CMK (cell line): ENCODE data around the gene JUNB.
"Not testable (repeated sequence)": the region's sequence is repeated elsewhere in the genome, so short reads cannot be mapped to it uniquely, and the experiment has no call there.

ENCODE experiments used
- DNase-seq: peaks from one replicate; pipeline ENCODE4 v3.0.0-alpha.2; 2010; ENCODE audit warnings: low read depth

Gene JUNB

GRCh38 chr19:12804051-12804450 lies 12.8 kb downstream of the JUNB start:
- no peak for DNase-seq

- no peak for DNase-seq
Measured at GRCh38 chr19:12806242-12807081, 15.2 kb downstream of the JUNB start, which contains the start of gene RNASEH2A. TSS of gene RNASEH2A (plus strand) at chr19:12806584. CDS start at chr19:12806674, 90 bp downstream.

DNA sequence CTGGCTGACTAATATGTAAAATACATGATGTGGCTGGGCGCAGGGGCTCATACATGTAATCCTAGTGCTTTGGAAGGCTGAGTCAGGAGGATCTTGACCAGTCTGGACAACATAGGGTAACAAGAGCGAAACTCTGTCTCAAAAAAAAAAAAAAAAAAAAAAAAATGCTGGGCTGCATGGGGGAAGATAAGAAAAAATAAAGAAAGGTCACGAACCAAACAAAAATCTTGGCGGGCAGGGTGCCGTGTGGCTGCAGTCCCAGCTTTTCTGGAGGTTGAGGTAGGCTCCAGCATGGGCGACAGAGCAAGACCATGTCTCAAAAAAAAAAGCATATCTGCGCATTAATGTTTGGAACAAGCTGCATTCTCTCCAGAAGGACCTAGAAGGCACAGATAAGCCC lies 23.8 kb downstream of the JUNB start:
- no peak for DNase-seq

DNA sequence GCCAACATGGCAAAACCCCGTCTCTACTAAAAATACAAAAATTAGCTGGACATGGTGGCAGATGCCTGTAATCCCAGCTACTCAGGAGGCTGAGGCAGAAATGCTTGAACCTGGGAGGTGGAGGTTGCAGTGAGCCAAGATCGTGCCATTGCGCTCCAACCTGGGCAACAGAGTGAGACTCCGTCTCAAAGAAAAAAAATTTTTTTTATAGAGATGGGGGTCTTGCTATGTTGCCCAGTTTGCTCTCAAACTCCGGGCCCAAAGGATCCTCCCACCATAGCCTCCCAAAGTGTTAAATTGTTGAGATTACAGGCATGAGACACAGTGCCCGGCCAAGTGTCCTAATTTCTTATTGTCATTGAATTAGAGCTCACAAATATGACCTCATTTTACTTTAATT lies 25.9 kb downstream of the JUNB start:
- DNase-seq = not testable (repeated sequence)

DNA sequence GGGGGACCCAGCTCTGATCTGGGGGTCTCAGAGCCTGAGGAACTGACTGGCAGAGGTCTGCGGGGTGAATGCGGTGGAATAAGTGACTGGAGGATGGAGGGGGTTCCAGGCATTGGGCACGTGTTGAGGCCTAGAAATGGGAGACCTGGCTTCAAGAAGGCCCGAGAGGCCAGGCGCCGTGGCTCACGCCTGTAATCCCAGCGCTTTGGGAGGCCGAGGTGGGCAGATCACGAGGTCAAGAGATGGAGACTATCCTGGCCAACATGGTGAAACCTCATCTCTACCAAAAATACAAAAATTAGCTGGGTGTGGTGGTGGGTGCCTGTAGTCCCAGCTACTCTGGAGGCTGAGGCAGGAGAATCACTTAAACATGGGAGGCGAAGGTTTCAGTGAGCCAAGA lies 26.5 kb downstream of the JUNB start:
- not testable (repeated sequence) for DNase-seq

- no peak for DNase-seq
Measured at GRCh38 chr19:12821761-12822160, 30.5 kb downstream of the JUNB start.

GRCh38 chr19:12825254-12826131 lies 34.2 kb downstream of the JUNB start:
- DNase-seq = no peak

GRCh38 chr19:12828494-12828893 lies 37.2 kb downstream of the JUNB start:
- DNase-seq = no peak

DNA sequence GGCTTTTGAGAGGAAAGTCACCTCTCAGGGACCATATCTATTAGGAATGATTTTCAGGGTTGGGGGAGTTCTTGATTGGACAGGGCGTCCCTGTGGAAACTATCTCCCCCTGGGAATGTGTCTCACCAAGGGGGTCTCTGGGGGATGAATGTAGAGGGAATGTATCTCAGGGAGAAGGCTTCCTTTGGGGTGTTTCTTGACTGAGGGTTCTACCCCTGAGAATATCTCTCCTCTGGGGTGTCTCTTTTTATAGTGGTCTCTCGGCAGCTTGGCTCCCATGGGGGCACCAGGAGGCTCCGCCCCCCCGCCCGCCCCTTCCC lies 42.1 kb downstream of the JUNB start:
- no peak for DNase-seq

DNA sequence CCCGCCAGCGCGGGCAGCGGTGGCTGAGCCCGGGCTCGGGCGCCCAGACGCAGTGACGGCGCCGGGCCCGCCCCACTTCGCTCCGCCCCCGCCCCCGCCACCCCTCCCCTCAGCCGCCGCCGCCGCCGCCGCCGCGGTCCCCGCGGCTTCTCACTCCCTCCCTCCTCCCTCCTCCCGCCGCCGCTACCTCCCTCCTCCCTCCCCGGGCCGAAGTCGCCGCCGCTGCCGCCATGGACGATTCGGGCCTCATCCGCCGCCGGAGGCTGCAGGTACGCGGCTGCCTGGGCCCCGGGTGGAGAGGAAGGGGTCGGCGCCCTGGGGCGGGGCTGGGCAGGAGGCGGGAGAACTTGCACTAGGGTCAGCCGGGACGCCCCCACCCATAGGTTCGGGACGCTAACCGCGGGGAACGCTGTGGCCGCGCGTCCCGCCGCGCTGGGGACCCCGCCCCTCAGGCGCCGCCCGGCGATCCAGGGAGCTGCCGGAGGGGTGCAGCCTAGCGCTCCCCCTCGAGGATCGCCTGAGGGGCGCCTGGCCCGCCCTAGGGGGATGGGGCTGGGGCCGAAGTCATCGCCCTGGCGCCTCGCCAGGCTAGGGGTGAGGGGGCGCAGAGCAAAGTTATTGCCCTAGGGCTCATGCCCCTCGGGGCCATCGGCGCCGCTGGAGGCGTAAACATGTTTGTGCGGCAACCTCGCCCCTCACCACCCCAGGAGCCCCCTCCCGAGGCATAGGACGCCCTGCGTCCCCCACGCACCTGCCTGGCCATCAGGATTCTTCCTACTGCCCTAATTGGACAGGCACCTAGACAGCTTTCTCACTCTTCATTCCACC lies 42.7 kb downstream of the JUNB start:
- DNase-seq = no peak

DNA sequence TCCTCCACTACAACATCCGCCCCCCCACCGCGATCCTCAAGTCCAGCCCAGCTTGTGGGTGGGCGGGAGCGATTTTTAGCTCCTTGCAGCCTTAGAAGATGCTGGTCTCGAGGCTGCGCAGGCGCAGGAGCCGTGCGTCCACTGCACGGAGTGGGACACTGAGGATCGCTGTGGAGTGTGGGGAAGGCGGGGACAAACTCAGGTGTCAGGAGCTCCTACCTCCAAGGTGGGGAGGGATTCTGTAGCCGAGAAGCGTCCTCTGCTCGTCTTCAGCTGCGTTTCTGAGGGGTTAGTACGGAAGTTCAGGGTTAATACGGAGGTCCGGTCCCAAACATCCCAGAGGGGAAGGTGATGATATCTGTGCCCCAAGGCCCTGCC lies 43.3 kb downstream of the JUNB start, which contains the start of gene RTBDN:
Gene RTBDN, minus strand, starts transcription at position 14 of the 378 bp plus-strand sequence. CDS start 4,600 bp downstream, outside the sequence.
- no peak for DNase-seq

- no peak for DNase-seq
Measured at GRCh38 chr19:12834976-12835757, 43.9 kb downstream of the JUNB start.

DNA sequence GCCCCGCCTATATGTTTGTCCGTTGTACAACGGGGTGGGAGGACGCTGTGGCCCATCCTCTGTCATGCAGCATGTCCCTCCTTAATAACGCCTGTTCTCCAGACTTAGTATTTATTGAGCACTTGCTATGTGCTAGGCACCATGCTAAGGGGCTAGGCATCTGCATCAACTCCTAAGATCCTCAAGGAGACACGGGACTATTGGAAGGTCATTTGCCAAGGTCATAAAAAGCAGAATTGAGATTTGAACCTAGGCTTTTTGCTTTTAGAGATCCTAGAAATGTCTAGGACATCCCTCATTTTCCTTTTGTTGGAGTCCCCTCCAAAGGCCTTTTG lies 45.2 kb downstream of the JUNB start:
- DNase-seq = no peak

GRCh38 chr19:12837225-12837624 lies 45.9 kb downstream of the JUNB start:
- no peak for DNase-seq

DNA sequence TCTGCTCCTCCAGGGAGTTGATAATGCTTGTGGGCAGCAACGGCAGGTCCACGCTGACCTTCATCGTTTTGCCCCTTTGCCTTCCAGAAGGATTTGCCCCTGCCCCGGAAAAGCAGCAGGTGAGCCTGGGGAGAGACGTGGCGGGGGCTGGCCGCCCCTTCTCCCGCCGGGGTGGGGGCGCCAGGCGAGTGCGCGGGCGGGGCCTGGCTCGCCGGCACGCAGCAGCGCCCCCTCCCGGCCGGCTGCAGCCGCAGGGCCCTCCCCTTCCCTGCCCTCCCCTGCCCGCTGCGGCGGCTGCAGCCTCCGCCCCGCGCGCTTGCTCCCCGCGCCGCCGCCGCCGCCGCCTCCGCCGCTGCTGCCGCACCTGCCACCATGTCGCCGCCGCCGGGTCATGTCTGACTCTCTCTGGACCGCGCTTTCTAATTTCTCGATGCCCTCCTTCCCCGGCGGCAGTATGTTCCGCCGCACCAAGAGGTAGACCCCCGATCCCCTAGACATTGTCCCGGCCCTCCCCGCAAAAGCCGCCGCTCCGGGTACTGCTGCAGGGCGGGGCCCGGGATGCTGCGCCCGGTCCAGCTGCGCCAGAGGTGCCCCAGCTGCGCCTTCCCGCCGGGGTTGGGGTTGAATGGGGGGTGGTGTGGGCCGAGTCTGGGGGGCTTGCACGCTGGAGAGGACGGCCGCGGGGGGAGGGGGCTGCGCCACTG lies 47.0 kb downstream of the JUNB start, which contains the start of gene MAST1:
Gene MAST1, plus strand, starts transcription at position 334 of the 704 bp plus-strand sequence. Its CDS starts 58 bp downstream, at position 392.
- DNase-seq = no peak

- no peak for DNase-seq
Measured at GRCh38 chr19:12838886-12839756, 47.8 kb downstream of the JUNB start.

DNA sequence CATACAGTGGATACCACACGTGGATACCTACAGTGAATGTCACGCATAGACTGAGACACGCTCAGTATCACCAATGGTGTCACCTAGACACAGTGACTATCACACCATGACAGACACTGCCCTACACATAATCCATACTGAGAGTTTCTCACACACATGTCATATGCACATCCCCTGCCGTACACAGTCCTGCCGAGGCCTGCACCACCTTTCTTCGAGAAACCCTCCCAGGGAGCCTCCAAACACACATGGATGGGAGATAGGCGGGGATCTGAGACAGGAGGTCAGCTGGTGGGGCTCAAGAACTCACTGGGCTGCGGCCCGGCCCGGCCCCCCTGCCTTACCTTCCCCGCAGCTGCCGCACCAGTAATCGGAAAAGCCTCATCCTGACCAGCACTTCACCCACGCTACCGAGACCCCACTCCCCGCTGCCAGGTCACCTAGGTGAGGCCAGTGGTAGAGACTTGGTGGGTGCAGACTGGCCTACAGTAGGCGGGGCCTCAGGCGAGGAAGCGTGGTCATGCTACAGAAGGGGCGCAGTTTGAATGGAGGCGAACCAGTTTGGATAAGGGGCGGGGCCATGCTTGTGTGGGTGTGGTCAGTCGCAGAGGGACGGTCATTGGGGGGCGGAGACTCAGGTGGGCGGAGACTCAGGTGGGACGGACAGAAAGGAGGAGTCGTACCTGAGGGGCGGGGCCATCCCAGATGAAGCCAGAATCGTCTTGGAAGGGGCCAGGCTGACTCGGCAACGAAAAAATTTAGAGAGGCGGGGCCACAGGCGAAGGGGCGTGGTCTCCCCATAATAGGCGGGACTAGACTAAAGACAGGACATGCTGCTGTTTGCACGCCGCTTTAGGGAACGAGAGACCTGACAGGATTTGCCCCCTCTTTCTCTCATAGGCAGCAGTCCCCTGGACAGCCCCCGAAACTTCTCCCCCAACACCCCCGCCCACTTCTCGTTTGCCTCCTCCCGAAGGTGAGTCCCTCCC lies 49.1 kb downstream of the JUNB start:
- DNase-seq = no peak

GRCh38 chr19:12841094-12841493 lies 49.8 kb downstream of the JUNB start:
- DNase-seq = no peak
